ENCODE results near the gene C1R.

Gene C1R

GRCh38 chr12:7106082-7106481 is 13.8 kb upstream of the C1R start:
- no peaks in the 10 kb centered on the region for H3K36me3 ChIP-seq (replicated peaks)
- H3K27me3 ChIP-seq (replicated peaks) = no peaks in the 10 kb centered on the region
- TF ChIP-seq CTCF (IDR thresholded peaks at IDR 0.05; ENCODE audit: low read depth, low read length, missing control alignments) = no peak
- in situ Hi-C loops (cut with HindIII; ENCODE audit: low pct_ligation_motif_present, low sequenced_read_pairs) = no loop called here
- H3K27ac ChIP-seq = no peak overlapping the region
- H3K4me3 ChIP-seq (ENCODE audit: low read depth, low read length) = no peak overlapping the region
- DNase-seq = no peak

GRCh38 chr12:7103837-7104584 is 11.8 kb upstream of the C1R start:
- no peak for TF ChIP-seq CTCF (IDR thresholded peaks at IDR 0.05; ENCODE audit: low read depth, low read length, missing control alignments)
- H3K4me3 ChIP-seq (ENCODE audit: low read depth, low read length) = no peak overlapping the region
- no peaks in the 10 kb centered on the region for H3K27me3 ChIP-seq (replicated peaks)
- no peak overlapping the region for H3K27ac ChIP-seq
- H3K36me3 ChIP-seq (replicated peaks) = no peaks in the 10 kb centered on the region
- DNase-seq = no peak
- in situ Hi-C loops (cut with HindIII; ENCODE audit: low pct_ligation_motif_present, low sequenced_read_pairs) = no loop called here

- DNase-seq = no peak
- Histone ChIP-seq H3K36me3 (replicated peaks) (no peaks in the 10 kb centered on the region), H3K27me3 (replicated peaks) (no peaks in the 10 kb centered on the region), H3K27ac (no peak overlapping the region), H3K4me3 (ENCODE audit: low read depth, low read length) (no peak overlapping the region)
- TF ChIP-seq CTCF (IDR thresholded peaks at IDR 0.05; ENCODE audit: low read depth, low read length, missing control alignments) = no peak
- in situ Hi-C loops (cut with HindIII; ENCODE audit: low pct_ligation_motif_present, low sequenced_read_pairs) = no loop called here
Measured at GRCh38 chr12:7102582-7102981, 10.3 kb upstream of the C1R start.

GRCh38 chr12:7101694-7102131 is 9.5 kb upstream of the C1R start:
- TF ChIP-seq CTCF (IDR thresholded peaks at IDR 0.05; ENCODE audit: low read depth, low read length, missing control alignments) = no peak
- no peak for DNase-seq
- in situ Hi-C loops (cut with HindIII; ENCODE audit: low pct_ligation_motif_present, low sequenced_read_pairs) = no loop called here
- H3K4me3 ChIP-seq (ENCODE audit: low read depth, low read length) = no peak overlapping the region
- no peak overlapping the region for H3K27ac ChIP-seq
- H3K36me3 ChIP-seq (replicated peaks) = no peaks in the 10 kb centered on the region
- no peaks in the 10 kb centered on the region for H3K27me3 ChIP-seq (replicated peaks)

GRCh38 chr12:7101047-7101693 is 8.9 kb upstream of the C1R start:
- peak; percentile 18 for DNase-seq
- no peak for TF ChIP-seq CTCF (IDR thresholded peaks at IDR 0.05; ENCODE audit: low read depth, low read length, missing control alignments)
- Histone ChIP-seq H3K4me3 (ENCODE audit: low read depth, low read length) (no peak overlapping the region), H3K36me3 (replicated peaks) (no peaks in the 10 kb centered on the region), H3K27ac (no peak overlapping the region), H3K27me3 (replicated peaks) (no peaks in the 10 kb centered on the region)
- in situ Hi-C loops (cut with HindIII; ENCODE audit: low pct_ligation_motif_present, low sequenced_read_pairs) = no loop called here

All from brain microvascular endothelial cell (primary cell).